ENCODE measurements around the gene PRKCQ.

- TF ChIP-seq CTCF (optimal IDR thresholded peaks at IDR 0.05 in 1 of 3, IDR thresholded peaks at IDR 0.05 in 1 of 3, conservative IDR thresholded peaks at IDR 0.05 in 1 of 3; ENCODE audit: extremely low read depth in 1 of 3, insufficient read depth in 2 of 3, low read length in 3 of 3) (no peak), EZH2 (IDR thresholded peaks at IDR 0.05; ENCODE audit: low read length) (no peak)
These were observed 116.7 kb downstream of the PRKCQ start for GRCh38 chr10:6463366-6463765.

Measured in keratinocyte (primary cell).